GM12875 (cell line): ENCODE results near the gene RAB4B.
"Not testable (repeated sequence)": the region's sequence is repeated elsewhere in the genome, so short reads cannot be mapped to it uniquely, and the experiment has no call there.

ENCODE experiments used
- H3K4me3 ChIP-seq: one replicate; pipeline ENCODE4 v1.5.1; 2011; ENCODE audit warnings: low read depth, low read length, control low read depth
- TF ChIP-seq, protein P1 (sequence below): IDR thresholded peaks from 2 replicates; pipeline ENCODE4 v1.5.1; 2011; ENCODE audit warnings: low read depth, mild to moderate bottlenecking, control low read depth, inconsistent platforms, low read length, moderate library complexity, borderline replicate concordance; ENCODE audit not compliant: insufficient read depth

RAB4B gene, protein sequence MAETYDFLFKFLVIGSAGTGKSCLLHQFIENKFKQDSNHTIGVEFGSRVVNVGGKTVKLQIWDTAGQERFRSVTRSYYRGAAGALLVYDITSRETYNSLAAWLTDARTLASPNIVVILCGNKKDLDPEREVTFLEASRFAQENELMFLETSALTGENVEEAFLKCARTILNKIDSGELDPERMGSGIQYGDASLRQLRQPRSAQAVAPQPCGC

DNA sequence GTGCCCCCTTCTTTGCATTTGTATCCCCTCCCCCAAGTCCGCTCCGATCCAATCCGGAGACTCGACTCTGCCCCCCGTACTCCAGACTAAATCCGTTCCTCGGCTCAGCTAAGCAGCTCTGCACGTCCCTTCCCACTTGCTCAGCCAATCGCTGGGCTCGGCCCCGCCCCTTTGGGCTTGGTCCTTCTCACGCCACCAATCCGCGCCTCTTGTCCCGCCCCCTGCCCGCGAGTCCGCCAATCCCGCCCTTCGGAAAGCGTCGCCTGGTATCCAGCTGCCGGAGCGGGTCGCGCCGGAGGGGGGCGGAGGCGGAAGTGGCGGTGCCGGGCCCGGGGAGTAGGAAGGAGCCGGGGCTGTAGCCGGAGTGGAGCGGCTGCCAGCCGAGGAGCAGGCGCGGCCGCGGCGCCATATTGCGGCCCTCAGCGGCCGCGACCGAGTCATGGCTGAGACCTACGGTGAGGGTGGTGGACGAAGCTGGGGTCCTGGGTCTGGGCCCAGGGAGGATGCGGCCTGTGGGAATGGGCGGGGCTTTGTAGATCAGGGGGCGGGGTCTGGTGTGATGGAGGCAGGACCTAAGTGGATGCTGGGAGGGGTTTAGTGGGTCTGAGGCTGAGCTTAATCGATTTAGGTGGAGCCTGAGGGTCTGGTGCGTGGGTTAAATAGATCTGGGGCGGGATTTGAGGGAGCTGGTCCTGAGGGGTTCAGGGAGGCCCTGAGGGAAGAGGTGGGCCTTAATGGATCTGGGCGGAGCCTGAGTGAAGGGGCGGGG is at the start of gene RAB4B:
TSS of gene RAB4B (plus strand) at position 311 of the 769 bp plus-strand sequence. CDS start at position 440, 129 bp downstream.
- TF ChIP-seq, protein P1, sequence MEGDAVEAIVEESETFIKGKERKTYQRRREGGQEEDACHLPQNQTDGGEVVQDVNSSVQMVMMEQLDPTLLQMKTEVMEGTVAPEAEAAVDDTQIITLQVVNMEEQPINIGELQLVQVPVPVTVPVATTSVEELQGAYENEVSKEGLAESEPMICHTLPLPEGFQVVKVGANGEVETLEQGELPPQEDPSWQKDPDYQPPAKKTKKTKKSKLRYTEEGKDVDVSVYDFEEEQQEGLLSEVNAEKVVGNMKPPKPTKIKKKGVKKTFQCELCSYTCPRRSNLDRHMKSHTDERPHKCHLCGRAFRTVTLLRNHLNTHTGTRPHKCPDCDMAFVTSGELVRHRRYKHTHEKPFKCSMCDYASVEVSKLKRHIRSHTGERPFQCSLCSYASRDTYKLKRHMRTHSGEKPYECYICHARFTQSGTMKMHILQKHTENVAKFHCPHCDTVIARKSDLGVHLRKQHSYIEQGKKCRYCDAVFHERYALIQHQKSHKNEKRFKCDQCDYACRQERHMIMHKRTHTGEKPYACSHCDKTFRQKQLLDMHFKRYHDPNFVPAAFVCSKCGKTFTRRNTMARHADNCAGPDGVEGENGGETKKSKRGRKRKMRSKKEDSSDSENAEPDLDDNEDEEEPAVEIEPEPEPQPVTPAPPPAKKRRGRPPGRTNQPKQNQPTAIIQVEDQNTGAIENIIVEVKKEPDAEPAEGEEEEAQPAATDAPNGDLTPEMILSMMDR, result no peak
- peak within 1 kb of the TSS; percentile 55 for H3K4me3 ChIP-seq

DNA sequence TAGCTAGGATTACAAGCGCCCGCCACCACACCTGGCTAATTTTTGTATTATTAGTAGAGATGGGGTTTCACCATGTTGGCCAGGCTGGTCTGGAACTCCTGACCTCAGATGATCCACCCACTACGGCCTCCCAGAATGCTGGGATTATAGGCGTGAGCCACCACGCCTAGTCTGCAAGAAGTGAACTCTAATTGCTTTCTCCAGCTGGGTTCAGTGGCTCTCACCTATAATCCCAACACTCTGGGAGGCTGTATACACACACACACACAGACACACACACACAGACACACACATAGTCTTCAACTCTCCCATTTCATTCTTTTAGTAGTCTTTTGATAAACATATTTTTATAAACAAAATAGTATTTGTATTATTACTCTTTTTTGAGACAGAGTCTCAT is 48.0 kb upstream of the RAB4B start:
- H3K4me3 ChIP-seq, result not testable (repeated sequence)

DNA sequence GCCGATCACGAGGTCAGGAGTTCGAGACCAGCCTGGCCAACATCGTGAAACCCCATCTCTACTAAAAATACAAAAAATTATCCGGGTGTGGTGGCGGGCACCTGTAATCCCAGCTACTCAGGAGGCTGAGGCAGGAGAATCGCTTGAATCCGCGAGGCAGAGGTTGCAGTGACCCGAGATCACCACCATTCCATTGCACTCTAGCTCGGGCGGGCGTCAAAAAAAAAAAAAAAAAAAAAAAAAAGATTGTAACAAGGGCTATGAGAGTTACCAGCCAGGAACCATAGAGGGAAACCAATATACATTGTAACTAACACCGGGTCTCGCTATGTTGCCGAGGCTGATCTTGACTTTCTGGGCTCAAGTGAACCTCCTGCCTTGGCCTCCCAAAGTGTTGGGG is 45.7 kb upstream of the RAB4B start:
- H3K4me3 ChIP-seq, result not testable (repeated sequence)

DNA sequence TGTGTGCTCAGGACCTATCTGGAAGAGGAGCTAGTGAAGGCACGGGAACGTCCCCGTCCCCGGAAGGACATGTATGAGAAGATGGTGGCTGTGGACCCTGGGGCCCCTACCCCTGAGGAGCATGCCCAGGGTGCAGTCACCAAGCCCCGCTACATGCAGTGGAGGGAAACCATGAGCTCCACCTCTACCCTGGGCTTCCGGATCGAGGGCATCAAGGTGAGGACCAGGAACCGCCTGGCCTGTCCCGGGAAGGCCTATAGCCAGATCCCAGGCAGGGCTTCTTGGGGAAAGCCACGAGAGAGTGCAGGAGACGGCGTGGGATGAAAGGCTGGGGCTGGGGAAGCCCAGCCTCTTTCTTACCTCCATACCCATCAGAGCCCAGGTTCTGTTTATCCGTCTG is 44.9 kb upstream of the RAB4B start:
- no peak overlapping the region for H3K4me3 ChIP-seq

DNA sequence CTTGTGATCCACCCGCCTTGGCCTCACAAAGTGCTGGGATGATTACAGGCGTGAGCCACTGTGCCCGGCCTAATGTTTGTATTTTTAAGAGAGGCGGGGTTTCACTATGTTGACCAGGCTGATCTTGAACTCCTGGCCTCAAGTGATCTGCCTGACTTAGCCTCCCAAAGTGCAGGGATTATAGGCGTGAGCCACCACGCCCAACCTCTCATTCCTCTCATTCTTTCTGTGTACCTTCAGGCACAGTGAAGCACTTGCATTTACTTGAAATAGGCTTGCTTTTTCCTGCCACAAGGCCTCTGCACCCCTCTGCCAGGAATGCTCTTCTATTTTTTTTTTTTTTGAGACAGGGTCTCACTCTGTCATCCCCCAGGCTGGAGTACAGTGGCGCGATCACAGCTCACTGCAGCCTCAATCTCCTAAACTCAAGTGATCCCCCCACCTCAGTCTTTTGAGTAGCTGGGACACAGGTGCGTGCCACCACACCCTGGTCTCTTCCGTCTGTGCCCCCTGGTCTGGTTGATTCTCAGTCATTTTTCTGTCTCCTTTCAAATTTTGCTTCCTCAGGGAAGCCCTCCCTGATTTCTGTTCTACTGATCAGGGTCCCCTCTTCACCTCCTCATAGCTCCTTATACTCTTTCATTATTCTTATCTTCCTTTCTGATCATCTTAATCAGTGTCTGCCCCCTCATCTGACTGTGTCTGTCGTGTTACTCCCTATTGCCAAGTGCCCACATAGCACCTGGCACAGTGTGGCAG is 42.9 kb upstream of the RAB4B start:
- no peak overlapping the region for H3K4me3 ChIP-seq
- TF ChIP-seq, protein P1, result no peak

More for the DNA sequence above, 44.9 kb upstream of the RAB4B start:
- TF ChIP-seq, protein P1, result no peak

DNA sequence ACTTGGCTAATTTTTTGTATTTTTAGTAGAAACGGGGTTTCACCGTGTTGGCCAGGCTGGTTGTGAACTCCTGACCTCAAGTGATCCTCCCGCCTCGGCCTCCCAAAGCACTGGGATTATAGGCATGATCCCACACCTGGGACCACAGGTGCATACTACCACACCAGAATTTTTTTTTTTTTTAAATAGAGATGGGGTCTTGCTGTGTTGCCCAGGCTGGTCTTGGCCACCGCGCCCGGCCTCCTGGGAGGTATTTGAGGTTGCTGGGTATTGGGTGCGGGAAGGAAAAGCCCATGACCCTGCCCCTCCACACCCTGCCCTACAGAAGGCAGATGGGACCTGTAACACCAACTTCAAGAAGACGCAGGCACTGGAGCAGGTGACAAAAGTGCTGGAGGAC is 41.4 kb upstream of the RAB4B start:
- no peak overlapping the region for H3K4me3 ChIP-seq
- TF ChIP-seq, protein P1, result no peak

DNA sequence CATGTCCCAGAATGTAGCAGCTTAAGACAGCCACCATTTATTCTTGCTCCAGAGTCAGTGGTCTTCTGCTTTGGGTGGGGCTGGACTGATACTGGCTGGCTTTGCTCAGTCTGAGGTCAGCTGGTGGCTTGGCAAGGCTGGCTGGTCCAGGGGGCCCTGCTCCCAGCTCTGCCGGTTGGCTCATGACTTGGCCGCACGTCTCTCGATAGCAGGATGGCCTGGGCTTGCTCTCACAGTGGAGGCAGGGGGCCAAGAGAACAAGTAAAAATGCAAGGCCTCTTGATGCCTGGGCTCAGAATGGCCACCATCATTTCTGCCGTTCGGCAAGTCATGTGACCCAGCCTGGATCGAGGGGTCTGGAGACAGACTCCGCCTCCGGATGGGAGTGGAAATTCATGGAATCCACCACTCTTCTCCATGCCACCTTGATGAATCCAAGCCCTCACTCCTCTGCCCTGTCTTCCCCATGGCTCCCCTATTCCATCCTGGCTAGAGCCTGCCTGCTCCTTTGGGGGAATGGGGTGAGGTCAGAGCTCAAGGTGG is 40.9 kb upstream of the RAB4B start:
- no peak overlapping the region for H3K4me3 ChIP-seq
- TF ChIP-seq, protein P1, result no peak
